AG04449 (cell line): Measurements from ENCODE around the gene CNOT4.

Experiments used
- CTCF ChIA-PET: fragments of 350-600 bp; formaldehyde crosslinking; extraction: SDS; loops from one replicate; lab custom pipeline; 2021; ENCODE audit warnings: antibody characterized with exemption; lab: Yijun Ruan, JAX
- POLR2A ChIA-PET: fragments of 400-600, 350-600 bp; formaldehyde crosslinking; extraction: SDS; loops from one replicate; lab custom pipeline; 2020; ENCODE audit warnings: antibody characterized with exemption, inconsistent platforms; lab: Yijun Ruan, JAX
- DNase-seq: peaks from one replicate; pipeline ENCODE4 v3.0.0-alpha.2; 2010; ENCODE audit warnings: low read depth, low spot score
- H3K4me3 ChIP-seq: 2 replicates; pipeline ENCODE4 v1.5.1; 2011; ENCODE audit warnings: low read depth, mild to moderate bottlenecking, control low read depth, low read length
- CTCF ChIP-seq: IDR thresholded peaks from one replicate; pipeline ENCODE4 v1.5.1; 2011; ENCODE audit warnings: mild to moderate bottlenecking, moderate library complexity, low read length, control low read depth, inconsistent platforms; ENCODE audit not compliant: insufficient read depth; ENCODE audit errors: missing control alignments

Gene CNOT4

GRCh38 chr7:135537453-135537852 lies 27.6 kb upstream of the CNOT4 start:
- no peak for DNase-seq
- ChIA-PET CTCF (no interaction called here), POLR2A (no interaction called here)
- H3K4me3 ChIP-seq, result no peak overlapping the region
- TF ChIP-seq CTCF, result no peak

DNA sequence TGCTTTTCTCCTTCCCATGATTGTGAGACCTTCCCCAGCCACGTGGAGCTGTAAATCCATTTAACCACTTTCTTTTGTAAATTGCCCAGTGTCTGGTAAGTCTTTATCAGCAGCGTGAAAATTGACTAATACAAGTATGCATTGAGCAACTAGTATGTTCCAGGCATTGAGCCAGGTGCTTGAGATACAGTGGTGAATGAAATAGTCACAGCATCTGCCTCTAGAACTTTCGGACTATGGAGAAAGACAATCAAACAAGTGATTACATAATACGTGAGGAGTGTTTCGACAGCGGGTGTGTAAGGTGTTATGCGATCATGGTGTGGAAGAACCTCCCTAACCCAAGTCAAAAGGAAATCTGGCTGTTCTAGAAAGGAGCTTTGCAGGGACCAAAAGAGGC lies 26.2 kb upstream of the CNOT4 start:
- no peak for TF ChIP-seq CTCF
- no peak overlapping the region for H3K4me3 ChIP-seq
- CTCF ChIA-PET, result no interaction called here
- POLR2A ChIA-PET, result no interaction called here
- no peak for DNase-seq

GRCh38 chr7:135527025-135527424 lies 17.1 kb upstream of the CNOT4 start:
- ChIA-PET CTCF (no interaction called here), POLR2A (no interaction called here)
- H3K4me3 ChIP-seq, result no peak overlapping the region
- DNase-seq, result no peak
- no peak for TF ChIP-seq CTCF

GRCh38 chr7:135525426-135525825 lies 15.5 kb upstream of the CNOT4 start:
- no peak for TF ChIP-seq CTCF
- ChIA-PET POLR2A (no interaction called here), CTCF (interaction anchor here (4.0 kb wide), 1 partner anchor 14 kb away, joined by 11 read pairs; no protein-coding TSS in a partner anchor)
- no peak overlapping the region for H3K4me3 ChIP-seq
- DNase-seq, result no peak

DNA sequence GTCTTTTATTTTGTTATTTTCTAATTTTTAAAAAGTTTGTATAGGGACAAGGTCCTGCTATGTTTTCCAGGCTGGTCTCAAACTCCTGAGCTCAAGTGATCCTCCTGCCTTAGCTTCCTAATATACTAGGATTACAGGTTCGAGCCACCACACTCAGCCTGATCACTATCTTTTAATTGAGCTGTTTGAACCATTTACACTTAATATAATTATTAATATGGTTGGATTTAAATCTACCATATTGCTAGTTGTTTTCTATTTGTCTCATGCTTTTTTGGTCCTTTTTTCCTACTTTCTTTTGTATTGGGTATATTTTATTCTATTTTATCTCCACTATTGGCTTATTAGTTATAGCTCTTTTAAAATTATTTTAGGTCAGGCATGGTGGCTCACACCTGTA lies 13.2 kb upstream of the CNOT4 start:
- no peak for DNase-seq
- POLR2A ChIA-PET, result no interaction called here
- CTCF ChIA-PET, result interaction anchor here (0.9 to 4.0 kb wide), 5 partner anchors 11 to 249 kb away, joined by 3 to 11 read pairs (median 4); no protein-coding TSS in a partner anchor
- H3K4me3 ChIP-seq, result no peak overlapping the region
- TF ChIP-seq CTCF, result no peak

DNA sequence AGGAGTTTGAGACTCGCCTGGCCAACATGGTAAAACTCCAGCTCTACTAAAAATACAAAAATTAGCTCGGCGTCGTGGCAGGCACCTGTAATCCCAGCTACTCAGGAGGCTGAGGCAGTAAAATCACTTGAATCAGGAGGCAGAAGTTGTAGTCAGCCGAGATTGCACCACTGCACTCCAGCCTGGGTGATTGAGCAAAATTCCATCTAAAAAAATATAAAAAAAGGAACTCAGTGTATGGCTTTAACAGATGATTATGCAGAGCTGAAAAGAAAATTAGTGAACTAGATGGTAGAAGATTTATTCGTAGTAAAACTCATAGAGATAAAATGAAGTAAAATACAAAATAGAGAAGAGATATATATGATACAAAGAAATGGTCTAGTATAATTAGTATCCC lies 12.6 kb upstream of the CNOT4 start:
- ChIA-PET POLR2A (no interaction called here), CTCF (interaction anchor here (0.9 to 4.0 kb wide), 4 partner anchors 11 to 248 kb away, joined by 3 to 11 read pairs (median 5); no protein-coding TSS in a partner anchor)
- no peak for TF ChIP-seq CTCF
- H3K4me3 ChIP-seq, result no peak overlapping the region
- no peak for DNase-seq
